ENCODE measurements around the gene DEDD. TPM values are rescaled to one million over a fixed set of nuclear protein-coding genes. Genes with fewer than 3 reads are reported as not detected.

Gene DEDD
- total and polyA plus RNA-seq, 2 of the 13 experiments (the other 11 are each of a cell fraction or from before 2014, with no cell fraction given): 12.6 to 27.8 TPM

DNA sequence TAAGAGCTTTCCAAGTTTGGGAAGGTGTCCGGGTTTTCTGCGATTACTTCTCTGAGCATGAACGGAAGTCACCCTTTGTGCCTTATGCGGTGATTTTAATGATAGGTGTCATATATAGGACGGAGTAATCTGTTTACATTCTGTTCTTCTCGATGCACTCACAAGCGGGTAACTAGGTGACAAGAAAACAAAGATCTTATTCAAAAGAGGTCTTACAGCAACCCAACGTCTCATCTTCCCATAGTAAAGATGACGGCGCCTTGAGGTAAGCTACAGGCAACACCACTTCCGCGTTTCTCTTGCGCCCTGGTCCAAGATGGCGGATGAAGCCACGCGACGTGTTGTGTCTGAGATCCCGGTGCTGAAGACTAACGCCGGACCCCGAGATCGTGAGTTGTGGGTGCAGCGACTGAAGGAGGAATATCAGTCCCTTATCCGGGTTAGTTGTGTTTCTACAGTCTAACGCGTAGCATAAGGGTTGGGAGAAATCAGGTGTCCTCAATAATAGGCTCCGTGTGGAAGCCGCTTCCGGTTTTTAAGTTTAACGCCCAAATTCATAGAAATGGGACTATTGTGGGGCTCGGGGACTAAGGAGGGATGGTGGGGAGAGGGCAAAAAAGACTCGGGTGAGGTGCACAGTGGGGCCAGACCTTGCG lies 21.3 kb upstream of the DEDD start, which contains the start of gene UFC1 (continued):
- TF ChIP-seq GZF1 (CRISPR knock-in tag; IDR thresholded peaks at IDR 0.05): 0 out of 2 replicates have a peak, but pooled peaks have one; percentile 6
- peak; percentile 52 for TF ChIP-seq SPEN (CRISPR knock-in tag; IDR thresholded peaks at IDR 0.05; ENCODE audit: low read depth)
- no peak; the same call in 1 of the 2 replicates for TF ChIP-seq SIX4 (CRISPR knock-in tag; IDR thresholded peaks at IDR 0.05)
- TF ChIP-seq ZNF224 (CRISPR knock-in tag; IDR thresholded peaks at IDR 0.05): no peak
- TF ChIP-seq ZNF441 (CRISPR knock-in tag; IDR thresholded peaks at IDR 0.05; ENCODE audit: borderline replicate concordance): no peak; the same call in 1 of the 2 replicates
- TF ChIP-seq ZBTB1 (CRISPR knock-in tag; IDR thresholded peaks at IDR 0.05; ENCODE audit: borderline replicate concordance): no peak
- TF ChIP-seq RCOR2 (CRISPR knock-in tag; IDR thresholded peaks at IDR 0.05): no peak
- no peak for TF ChIP-seq ZNF207 (IDR thresholded peaks at IDR 0.05; ENCODE audit: borderline replicate concordance)
- no peak for TF ChIP-seq PHB2 (IDR thresholded peaks at IDR 0.05; ENCODE audit: partially characterized antibody)
- no peak for TF ChIP-seq U2AF2 (IDR thresholded peaks at IDR 0.05; ENCODE audit: low read depth, low read length)
- TF ChIP-seq REST (IDR thresholded peaks at IDR 0.05; ENCODE audit: borderline replicate concordance in 1 of 2, low read depth in 1 of 2, low read length in 2 of 2): no peak
- TF ChIP-seq, protein P1, sequence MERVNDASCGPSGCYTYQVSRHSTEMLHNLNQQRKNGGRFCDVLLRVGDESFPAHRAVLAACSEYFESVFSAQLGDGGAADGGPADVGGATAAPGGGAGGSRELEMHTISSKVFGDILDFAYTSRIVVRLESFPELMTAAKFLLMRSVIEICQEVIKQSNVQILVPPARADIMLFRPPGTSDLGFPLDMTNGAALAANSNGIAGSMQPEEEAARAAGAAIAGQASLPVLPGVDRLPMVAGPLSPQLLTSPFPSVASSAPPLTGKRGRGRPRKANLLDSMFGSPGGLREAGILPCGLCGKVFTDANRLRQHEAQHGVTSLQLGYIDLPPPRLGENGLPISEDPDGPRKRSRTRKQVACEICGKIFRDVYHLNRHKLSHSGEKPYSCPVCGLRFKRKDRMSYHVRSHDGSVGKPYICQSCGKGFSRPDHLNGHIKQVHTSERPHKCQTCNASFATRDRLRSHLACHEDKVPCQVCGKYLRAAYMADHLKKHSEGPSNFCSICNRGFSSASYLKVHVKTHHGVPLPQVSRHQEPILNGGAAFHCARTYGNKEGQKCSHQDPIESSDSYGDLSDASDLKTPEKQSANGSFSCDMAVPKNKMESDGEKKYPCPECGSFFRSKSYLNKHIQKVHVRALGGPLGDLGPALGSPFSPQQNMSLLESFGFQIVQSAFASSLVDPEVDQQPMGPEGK (CRISPR knock-in tag; IDR thresholded peaks at IDR 0.05): no peak
- TF ChIP-seq, protein P2, sequence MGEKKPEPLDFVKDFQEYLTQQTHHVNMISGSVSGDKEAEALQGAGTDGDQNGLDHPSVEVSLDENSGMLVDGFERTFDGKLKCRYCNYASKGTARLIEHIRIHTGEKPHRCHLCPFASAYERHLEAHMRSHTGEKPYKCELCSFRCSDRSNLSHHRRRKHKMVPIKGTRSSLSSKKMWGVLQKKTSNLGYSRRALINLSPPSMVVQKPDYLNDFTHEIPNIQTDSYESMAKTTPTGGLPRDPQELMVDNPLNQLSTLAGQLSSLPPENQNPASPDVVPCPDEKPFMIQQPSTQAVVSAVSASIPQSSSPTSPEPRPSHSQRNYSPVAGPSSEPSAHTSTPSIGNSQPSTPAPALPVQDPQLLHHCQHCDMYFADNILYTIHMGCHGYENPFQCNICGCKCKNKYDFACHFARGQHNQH (CRISPR knock-in tag; IDR thresholded peaks at IDR 0.05): no peak
- TF ChIP-seq SMAD3 (CRISPR knock-in tag; IDR thresholded peaks at IDR 0.05): no peak
- TF ChIP-seq FOXK1 (CRISPR knock-in tag; IDR thresholded peaks at IDR 0.05; ENCODE audit: borderline replicate concordance, low read depth): peak; percentile 71; the same call in 1 of the 2 replicates
- no peak for TF ChIP-seq EP300 (IDR thresholded peaks at IDR 0.05; ENCODE audit: low read depth in 2 of 2, low read length in 2 of 2)
- TF ChIP-seq EP300 (CRISPR knock-in tag; IDR thresholded peaks at IDR 0.05; ENCODE audit: borderline replicate concordance): no peak
- TF ChIP-seq TCF7 (IDR thresholded peaks at IDR 0.05; ENCODE audit: low read depth): no peak
- TF ChIP-seq, protein P3, sequence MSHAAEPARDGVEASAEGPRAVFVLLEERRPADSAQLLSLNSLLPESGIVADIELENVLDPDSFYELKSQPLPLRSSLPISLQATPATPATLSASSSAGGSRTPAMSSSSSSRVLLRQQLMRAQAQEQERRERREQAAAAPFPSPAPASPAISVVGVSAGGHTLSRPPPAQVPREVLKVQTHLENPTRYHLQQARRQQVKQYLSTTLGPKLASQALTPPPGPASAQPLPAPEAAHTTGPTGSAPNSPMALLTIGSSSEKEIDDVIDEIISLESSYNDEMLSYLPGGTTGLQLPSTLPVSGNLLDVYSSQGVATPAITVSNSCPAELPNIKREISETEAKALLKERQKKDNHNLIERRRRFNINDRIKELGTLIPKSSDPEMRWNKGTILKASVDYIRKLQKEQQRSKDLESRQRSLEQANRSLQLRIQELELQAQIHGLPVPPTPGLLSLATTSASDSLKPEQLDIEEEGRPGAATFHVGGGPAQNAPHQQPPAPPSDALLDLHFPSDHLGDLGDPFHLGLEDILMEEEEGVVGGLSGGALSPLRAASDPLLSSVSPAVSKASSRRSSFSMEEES (CRISPR knock-in tag; IDR thresholded peaks at IDR 0.05): peak; percentile 50; the same call in 1 of the 2 replicates

All from HepG2 (cell line).